ENCODE data around the gene RIMS1. TPM values are rescaled to one million over a fixed set of nuclear protein-coding genes. Genes with fewer than 3 reads are reported as not detected.

Gene RIMS1
- total and polyA plus RNA-seq, 12 donors = 0.07 to 2.8 (median 0.20) TPM; not detected in 3

DNA sequence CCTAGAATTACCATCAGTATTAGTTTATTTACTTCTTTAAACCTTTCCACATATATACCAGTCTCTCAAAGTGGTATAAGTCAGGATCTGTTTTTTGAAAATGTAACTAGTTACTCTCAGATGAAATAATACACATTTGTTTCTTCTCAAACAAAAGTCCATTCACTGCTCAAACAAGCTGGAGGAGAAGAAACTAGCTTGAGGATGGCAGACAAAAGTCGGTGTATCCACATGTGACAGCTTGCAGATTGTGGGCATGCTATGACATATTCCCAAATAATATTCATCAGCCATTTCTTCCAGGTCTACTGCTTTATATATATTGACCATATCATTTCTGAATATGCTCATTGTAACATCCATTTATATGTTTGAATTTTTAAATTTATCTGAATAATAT, 538.1 kb downstream of the RIMS1 start:
- H3K36me3 ChIP-seq = no peaks in the 10 kb centered on the region
- peaks cover 0 to 6% (median 0%) of the 10 kb centered on the region in 11 donors for H3K9me3 ChIP-seq
- intact Hi-C loops (cut with DNase I) = loop anchor here in 1 of 10 donors (10.0 kb wide), 1 partner anchor 920 kb away; no protein-coding TSS in a partner anchor
- no peak for TF ChIP-seq CTCF (IDR thresholded peaks at IDR 0.05)
- no peak overlapping the region for H3K27ac ChIP-seq
- peaks cover 0 to 3% (median 0%) of the 10 kb centered on the region in 7 donors for H3K27me3 ChIP-seq
- no peak for ATAC-seq
- no peaks in the 10 kb centered on the region for H3K4me1 ChIP-seq
- no peak for DNase-seq
- no peak overlapping the region for H3K4me3 ChIP-seq
- 73 to 74% methylated on average over 1 of the region's 1 CpG for WGBS, 2 donors

- H3K4me1 ChIP-seq = no peaks in the 10 kb centered on the region
- ATAC-seq (no peak), DNase-seq (no peak)
- H3K4me3 ChIP-seq = no peak overlapping the region
- H3K9me3 ChIP-seq = peaks cover 0 to 6% (median 0%) of the 10 kb centered on the region in 11 donors
- H3K36me3 ChIP-seq = no peaks in the 10 kb centered on the region
- peaks cover 0 to 3% (median 0%) of the 10 kb centered on the region in 7 donors for H3K27me3 ChIP-seq
- no peak overlapping the region for H3K27ac ChIP-seq
- 61 to 71% methylated on average over 4 of the region's 4 CpGs for WGBS, 2 donors
- no peak for TF ChIP-seq CTCF (IDR thresholded peaks at IDR 0.05)
- intact Hi-C loops (cut with DNase I) = loop anchor here in 1 of 10 donors (10.0 kb wide), 1 partner anchor 920 kb away; no protein-coding TSS in a partner anchor
These were observed 538.8 kb downstream of the RIMS1 start for GRCh38 chr6:72425003-72425681.

- Histone ChIP-seq H3K4me3 (no peak overlapping the region), H3K4me1 (no peaks in the 10 kb centered on the region), H3K27me3 (no peaks in the 10 kb centered on the region), H3K9me3 (no peaks in the 10 kb centered on the region), H3K36me3 (no peaks in the 10 kb centered on the region), H3K27ac (no peak overlapping the region)
- 91 to 97% methylated on average over 1 of the region's 1 CpG for WGBS, 2 donors
- ATAC-seq = no peak
- no peak for DNase-seq
- intact Hi-C loops (cut with DNase I) = no loop called here
- no peak for TF ChIP-seq CTCF (IDR thresholded peaks at IDR 0.05)
These were observed 554.3 kb downstream of the RIMS1 start for GRCh38 chr6:72440611-72441010.

GRCh38 chr6:72446430-72446829, 560.1 kb downstream of the RIMS1 start:
- TF ChIP-seq CTCF (IDR thresholded peaks at IDR 0.05) = no peak
- ATAC-seq = no peak
- no peak overlapping the region for H3K4me3 ChIP-seq

More at GRCh38 chr6:72446430-72446829, 560.1 kb downstream of the RIMS1 start:
- WGBS, 2 donors = 30 to 34% methylated on average over 1 of the region's 1 CpG
- no peak for DNase-seq
- H3K36me3 ChIP-seq = no peaks in the 10 kb centered on the region
- intact Hi-C loops (cut with DNase I) = no loop called here
- H3K27ac ChIP-seq = no peak overlapping the region
- no peaks in the 10 kb centered on the region for H3K9me3 ChIP-seq
- H3K27me3 ChIP-seq = no peaks in the 10 kb centered on the region
- no peaks in the 10 kb centered on the region for H3K4me1 ChIP-seq

All from heart right ventricle (tissue), 16 donors.